K562 (cell line): ENCODE results near the gene OPRL1.

Experiments used
- E2F4 ChIP-seq: sonication (generic); formaldehyde crosslinking; IDR thresholded peaks from 2 replicates; pipeline ENCODE4 v1.8.0; 2022; ENCODE audit warnings: mild to moderate bottlenecking, low read depth, missing genetic modification reagents
- FOXK2 ChIP-seq, 2 experiments: fragments of 450-650 bp; IDR thresholded peaks in 1 of 2; conservative IDR thresholded peaks in 1 of 2; 2 replicates each; pipeline ENCODE4 v1.6.1; 2016; ENCODE audit warnings: low read depth in 2 of 2, mild to moderate bottlenecking in 1 of 2
- HDAC2 ChIP-seq: fragments of 450-650 bp; IDR thresholded peaks from 2 replicates; pipeline ENCODE4 v1.6.1; 2016; ENCODE audit warnings: mild to moderate bottlenecking
- SRF ChIP-seq, 2 experiments: fragments of 250-450, 450-650 bp in 1 of 2; sonication (Bioruptor Pico) in 1 of 2; sonication (generic) in 1 of 2; formaldehyde crosslinking; IDR thresholded peaks; 2 replicates each; pipeline versions ENCODE4 v1.5.0 to v1.5.1; 2020 to 2022; ENCODE audit warnings: mild to moderate bottlenecking in 1 of 2, missing genetic modification reagents in 1 of 2
- TF ChIP-seq, protein P1 (sequence below), 3 experiments: IDR thresholded peaks in 2 of 3; conservative IDR thresholded peaks in 1 of 3; 2 replicates each; pipeline ENCODE4 v1.5.1; 2011 to 2012; ENCODE audit warnings: low read length in 3 of 3, mild to moderate bottlenecking in 3 of 3, control low read depth in 2 of 3, improper control_type of control experiment in 1 of 3, inconsistent platforms in 1 of 3, low read depth in 1 of 3, mixed read lengths in 1 of 3, moderate library complexity in 1 of 3; ENCODE audit not compliant: insufficient read depth in 2 of 3
- TF ChIP-seq, protein P2 (sequence below): fragments of 200-600 bp; sonication (generic); IDR thresholded peaks from one replicate; pipeline ENCODE4 v1.6.1; 2012; ENCODE audit warnings: mild to moderate bottlenecking, low read depth, low read length, inconsistent platforms

DNA sequence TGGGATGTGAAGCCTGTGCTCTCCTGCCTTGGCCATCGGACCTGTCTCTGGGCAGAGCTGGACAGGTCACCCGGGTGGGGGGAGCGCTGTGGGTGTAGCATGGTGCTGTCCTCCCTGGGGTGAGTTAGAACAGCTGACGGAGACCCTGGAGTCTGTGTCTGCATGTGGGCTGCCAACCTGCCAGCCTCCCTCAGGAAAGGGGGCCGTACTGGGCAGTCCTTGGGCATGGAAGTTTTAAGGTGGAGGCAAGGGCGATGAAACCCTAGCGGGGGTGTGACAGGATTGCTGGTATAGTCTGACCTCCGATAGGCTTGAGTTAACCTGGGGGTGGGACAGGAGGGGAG, 32.9 kb upstream of the OPRL1 start:
- TF ChIP-seq SRF (CRISPR knock-in tag; IDR thresholded peaks at IDR 0.05), result no peak
- no peak for TF ChIP-seq HDAC2
- TF ChIP-seq, protein P1, sequence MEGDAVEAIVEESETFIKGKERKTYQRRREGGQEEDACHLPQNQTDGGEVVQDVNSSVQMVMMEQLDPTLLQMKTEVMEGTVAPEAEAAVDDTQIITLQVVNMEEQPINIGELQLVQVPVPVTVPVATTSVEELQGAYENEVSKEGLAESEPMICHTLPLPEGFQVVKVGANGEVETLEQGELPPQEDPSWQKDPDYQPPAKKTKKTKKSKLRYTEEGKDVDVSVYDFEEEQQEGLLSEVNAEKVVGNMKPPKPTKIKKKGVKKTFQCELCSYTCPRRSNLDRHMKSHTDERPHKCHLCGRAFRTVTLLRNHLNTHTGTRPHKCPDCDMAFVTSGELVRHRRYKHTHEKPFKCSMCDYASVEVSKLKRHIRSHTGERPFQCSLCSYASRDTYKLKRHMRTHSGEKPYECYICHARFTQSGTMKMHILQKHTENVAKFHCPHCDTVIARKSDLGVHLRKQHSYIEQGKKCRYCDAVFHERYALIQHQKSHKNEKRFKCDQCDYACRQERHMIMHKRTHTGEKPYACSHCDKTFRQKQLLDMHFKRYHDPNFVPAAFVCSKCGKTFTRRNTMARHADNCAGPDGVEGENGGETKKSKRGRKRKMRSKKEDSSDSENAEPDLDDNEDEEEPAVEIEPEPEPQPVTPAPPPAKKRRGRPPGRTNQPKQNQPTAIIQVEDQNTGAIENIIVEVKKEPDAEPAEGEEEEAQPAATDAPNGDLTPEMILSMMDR (IDR thresholded peaks at IDR 0.05 in 2 of 3, conservative IDR thresholded peaks at IDR 0.05 in 1 of 3; ENCODE audit: insufficient read depth in 2 of 3, low read depth in 1 of 3, low read length in 3 of 3), result no peak
- TF ChIP-seq FOXK2 (conservative IDR thresholded peaks at IDR 0.05 in 1 of 2, IDR thresholded peaks at IDR 0.05 in 1 of 2; ENCODE audit: low read depth in 2 of 2), result no peak
- TF ChIP-seq, protein P2, sequence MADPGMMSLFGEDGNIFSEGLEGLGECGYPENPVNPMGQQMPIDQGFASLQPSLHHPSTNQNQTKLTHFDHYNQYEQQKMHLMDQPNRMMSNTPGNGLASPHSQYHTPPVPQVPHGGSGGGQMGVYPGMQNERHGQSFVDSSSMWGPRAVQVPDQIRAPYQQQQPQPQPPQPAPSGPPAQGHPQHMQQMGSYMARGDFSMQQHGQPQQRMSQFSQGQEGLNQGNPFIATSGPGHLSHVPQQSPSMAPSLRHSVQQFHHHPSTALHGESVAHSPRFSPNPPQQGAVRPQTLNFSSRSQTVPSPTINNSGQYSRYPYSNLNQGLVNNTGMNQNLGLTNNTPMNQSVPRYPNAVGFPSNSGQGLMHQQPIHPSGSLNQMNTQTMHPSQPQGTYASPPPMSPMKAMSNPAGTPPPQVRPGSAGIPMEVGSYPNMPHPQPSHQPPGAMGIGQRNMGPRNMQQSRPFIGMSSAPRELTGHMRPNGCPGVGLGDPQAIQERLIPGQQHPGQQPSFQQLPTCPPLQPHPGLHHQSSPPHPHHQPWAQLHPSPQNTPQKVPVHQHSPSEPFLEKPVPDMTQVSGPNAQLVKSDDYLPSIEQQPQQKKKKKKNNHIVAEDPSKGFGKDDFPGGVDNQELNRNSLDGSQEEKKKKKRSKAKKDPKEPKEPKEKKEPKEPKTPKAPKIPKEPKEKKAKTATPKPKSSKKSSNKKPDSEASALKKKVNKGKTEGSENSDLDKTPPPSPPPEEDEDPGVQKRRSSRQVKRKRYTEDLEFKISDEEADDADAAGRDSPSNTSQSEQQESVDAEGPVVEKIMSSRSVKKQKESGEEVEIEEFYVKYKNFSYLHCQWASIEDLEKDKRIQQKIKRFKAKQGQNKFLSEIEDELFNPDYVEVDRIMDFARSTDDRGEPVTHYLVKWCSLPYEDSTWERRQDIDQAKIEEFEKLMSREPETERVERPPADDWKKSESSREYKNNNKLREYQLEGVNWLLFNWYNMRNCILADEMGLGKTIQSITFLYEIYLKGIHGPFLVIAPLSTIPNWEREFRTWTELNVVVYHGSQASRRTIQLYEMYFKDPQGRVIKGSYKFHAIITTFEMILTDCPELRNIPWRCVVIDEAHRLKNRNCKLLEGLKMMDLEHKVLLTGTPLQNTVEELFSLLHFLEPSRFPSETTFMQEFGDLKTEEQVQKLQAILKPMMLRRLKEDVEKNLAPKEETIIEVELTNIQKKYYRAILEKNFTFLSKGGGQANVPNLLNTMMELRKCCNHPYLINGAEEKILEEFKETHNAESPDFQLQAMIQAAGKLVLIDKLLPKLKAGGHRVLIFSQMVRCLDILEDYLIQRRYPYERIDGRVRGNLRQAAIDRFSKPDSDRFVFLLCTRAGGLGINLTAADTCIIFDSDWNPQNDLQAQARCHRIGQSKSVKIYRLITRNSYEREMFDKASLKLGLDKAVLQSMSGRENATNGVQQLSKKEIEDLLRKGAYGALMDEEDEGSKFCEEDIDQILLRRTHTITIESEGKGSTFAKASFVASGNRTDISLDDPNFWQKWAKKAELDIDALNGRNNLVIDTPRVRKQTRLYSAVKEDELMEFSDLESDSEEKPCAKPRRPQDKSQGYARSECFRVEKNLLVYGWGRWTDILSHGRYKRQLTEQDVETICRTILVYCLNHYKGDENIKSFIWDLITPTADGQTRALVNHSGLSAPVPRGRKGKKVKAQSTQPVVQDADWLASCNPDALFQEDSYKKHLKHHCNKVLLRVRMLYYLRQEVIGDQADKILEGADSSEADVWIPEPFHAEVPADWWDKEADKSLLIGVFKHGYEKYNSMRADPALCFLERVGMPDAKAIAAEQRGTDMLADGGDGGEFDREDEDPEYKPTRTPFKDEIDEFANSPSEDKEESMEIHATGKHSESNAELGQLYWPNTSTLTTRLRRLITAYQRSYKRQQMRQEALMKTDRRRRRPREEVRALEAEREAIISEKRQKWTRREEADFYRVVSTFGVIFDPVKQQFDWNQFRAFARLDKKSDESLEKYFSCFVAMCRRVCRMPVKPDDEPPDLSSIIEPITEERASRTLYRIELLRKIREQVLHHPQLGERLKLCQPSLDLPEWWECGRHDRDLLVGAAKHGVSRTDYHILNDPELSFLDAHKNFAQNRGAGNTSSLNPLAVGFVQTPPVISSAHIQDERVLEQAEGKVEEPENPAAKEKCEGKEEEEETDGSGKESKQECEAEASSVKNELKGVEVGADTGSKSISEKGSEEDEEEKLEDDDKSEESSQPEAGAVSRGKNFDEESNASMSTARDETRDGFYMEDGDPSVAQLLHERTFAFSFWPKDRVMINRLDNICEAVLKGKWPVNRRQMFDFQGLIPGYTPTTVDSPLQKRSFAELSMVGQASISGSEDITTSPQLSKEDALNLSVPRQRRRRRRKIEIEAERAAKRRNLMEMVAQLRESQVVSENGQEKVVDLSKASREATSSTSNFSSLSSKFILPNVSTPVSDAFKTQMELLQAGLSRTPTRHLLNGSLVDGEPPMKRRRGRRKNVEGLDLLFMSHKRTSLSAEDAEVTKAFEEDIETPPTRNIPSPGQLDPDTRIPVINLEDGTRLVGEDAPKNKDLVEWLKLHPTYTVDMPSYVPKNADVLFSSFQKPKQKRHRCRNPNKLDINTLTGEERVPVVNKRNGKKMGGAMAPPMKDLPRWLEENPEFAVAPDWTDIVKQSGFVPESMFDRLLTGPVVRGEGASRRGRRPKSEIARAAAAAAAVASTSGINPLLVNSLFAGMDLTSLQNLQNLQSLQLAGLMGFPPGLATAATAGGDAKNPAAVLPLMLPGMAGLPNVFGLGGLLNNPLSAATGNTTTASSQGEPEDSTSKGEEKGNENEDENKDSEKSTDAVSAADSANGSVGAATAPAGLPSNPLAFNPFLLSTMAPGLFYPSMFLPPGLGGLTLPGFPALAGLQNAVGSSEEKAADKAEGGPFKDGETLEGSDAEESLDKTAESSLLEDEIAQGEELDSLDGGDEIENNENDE, result no peak
- no peak for TF ChIP-seq E2F4 (CRISPR knock-in tag)
